ENCODE data around the gene UACA.
"Not testable (repeated sequence)": the region's sequence is repeated elsewhere in the genome, so short reads cannot be mapped to it uniquely, and the experiment has no call there.

The UACA gene

DNA sequence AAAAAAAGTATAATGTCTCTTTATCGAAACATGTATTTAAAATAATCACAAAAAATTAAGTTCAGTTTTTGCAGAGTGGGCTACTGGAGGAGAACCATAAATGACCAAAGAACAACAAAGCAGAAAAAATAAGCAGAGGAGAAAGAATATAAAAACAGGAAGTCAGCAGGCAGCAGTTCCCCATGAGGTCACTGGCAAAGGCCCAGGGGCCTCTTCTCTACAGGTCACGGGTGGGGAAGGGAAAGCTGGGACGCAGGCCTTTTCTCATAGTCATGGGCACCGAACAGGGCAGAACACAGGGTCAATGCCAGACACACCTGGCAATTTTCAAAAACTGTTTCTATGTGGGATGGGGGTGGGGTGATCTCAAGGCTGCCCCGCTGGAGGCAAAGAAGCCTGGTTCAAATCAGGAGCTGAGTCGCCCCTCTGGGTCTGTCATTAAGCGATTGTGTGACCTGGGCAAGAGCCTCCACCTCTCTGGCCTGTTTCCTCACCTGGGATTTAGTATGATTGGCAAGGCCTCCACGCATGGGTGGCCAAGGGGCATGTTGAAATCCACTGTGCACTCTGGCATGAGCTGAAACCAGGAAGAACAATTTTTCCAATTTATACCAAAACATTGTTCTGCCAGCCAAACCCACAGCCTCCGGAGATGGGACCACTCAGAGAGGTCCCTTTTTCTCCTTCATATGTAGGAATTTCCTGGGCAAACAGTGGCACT is 43.8 kb upstream of the UACA start:
- Histone ChIP-seq H2AFZ (ENCODE audit: low read depth, low read length) (no peak overlapping the region), H3K27ac (ENCODE audit: low read length) (no peak overlapping the region), H3K4me1 (ENCODE audit: low read length) (peaks cover 6% of the 10 kb centered on the region; the same call in 1 of the 2 replicates), H4K20me1 (ENCODE audit: insufficient read depth, low read length) (no peaks in the 10 kb centered on the region), H3K9ac (ENCODE audit: low read length) (no peak overlapping the region), H3K4me3 (ENCODE audit: low read length) (no peak overlapping the region), H3K79me2 (ENCODE audit: low read length) (no peaks in the 10 kb centered on the region), H3K36me3 (replicated peaks; ENCODE audit: low read depth, low read length) (no peaks in the 10 kb centered on the region), H3K27me3 (ENCODE audit: low read depth, low read length) (no peaks in the 10 kb centered on the region), H3K4me2 (ENCODE audit: low read length) (no peak overlapping the region), H3K9me3 (ENCODE audit: insufficient read depth, low read length) (no peaks in the 10 kb centered on the region)
- TF ChIP-seq, protein P1, sequence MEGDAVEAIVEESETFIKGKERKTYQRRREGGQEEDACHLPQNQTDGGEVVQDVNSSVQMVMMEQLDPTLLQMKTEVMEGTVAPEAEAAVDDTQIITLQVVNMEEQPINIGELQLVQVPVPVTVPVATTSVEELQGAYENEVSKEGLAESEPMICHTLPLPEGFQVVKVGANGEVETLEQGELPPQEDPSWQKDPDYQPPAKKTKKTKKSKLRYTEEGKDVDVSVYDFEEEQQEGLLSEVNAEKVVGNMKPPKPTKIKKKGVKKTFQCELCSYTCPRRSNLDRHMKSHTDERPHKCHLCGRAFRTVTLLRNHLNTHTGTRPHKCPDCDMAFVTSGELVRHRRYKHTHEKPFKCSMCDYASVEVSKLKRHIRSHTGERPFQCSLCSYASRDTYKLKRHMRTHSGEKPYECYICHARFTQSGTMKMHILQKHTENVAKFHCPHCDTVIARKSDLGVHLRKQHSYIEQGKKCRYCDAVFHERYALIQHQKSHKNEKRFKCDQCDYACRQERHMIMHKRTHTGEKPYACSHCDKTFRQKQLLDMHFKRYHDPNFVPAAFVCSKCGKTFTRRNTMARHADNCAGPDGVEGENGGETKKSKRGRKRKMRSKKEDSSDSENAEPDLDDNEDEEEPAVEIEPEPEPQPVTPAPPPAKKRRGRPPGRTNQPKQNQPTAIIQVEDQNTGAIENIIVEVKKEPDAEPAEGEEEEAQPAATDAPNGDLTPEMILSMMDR (IDR thresholded peaks at IDR 0.05; ENCODE audit: low read depth, low read length), result no peak
- TF ChIP-seq EZH2phosphoT487 (IDR thresholded peaks at IDR 0.05; ENCODE audit: low read depth), result no peak

DNA sequence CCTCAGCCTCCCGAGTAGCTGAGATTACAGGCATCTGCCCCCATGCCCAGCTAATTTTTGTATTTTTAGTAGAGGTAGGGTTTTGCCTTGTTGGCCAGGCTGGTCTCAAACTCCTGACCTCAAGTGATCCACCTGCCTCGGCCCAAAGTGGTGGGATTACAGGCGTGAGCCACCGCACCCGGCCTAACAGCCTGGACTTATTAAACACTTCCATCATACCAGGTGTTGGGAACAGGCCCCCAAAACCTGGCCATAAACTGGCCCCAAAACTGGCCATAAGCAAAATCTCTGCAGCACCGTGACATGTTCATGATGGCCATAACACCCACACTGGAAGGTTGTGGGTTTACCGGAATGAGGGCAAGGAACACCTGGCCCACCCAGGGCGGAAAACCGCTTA is 41.0 kb upstream of the UACA start:
- not testable (repeated sequence) for H3K79me2 ChIP-seq (ENCODE audit: low read length); H3K9ac ChIP-seq (ENCODE audit: low read length); H3K4me2 ChIP-seq (ENCODE audit: low read length); H3K9me3 ChIP-seq (ENCODE audit: insufficient read depth, low read length); H3K4me1 ChIP-seq (ENCODE audit: low read length); H3K36me3 ChIP-seq (replicated peaks; ENCODE audit: low read depth, low read length); H3K27me3 ChIP-seq (ENCODE audit: low read depth, low read length); H3K27ac ChIP-seq (ENCODE audit: low read length); H4K20me1 ChIP-seq (ENCODE audit: insufficient read depth, low read length); H3K4me3 ChIP-seq (ENCODE audit: low read length); H2AFZ ChIP-seq (ENCODE audit: low read depth, low read length)

DNA sequence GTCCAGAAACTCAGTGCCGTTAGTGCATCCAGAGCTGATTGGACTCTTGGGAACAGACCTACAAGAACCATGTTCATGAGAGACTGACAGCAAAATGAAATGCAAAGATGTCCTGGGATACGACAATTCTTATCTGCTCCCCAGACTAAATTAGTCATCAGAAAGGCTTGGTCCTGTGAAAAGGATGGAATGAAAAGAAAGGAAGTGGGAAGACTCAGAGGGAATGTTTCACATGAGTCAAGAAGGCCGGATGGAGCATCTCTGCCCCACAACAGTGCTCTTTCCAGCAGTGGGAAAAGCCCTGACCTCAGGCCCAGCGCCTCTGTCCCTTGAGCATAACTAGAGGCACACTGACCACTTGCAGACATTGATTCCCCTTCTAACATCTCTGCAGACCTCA is 39.3 kb upstream of the UACA start:
- Histone ChIP-seq H3K79me2 (ENCODE audit: low read length) (no peaks in the 10 kb centered on the region), H3K36me3 (replicated peaks; ENCODE audit: low read depth, low read length) (no peaks in the 10 kb centered on the region), H3K4me3 (ENCODE audit: low read length) (no peak overlapping the region), H2AFZ (ENCODE audit: low read depth, low read length) (no peak overlapping the region), H3K27me3 (ENCODE audit: low read depth, low read length) (0 out of 2 replicates have a peak, but pooled peaks cover 3% of the 10 kb centered on the region), H3K9me3 (ENCODE audit: insufficient read depth, low read length) (no peaks in the 10 kb centered on the region), H4K20me1 (ENCODE audit: insufficient read depth, low read length) (no peaks in the 10 kb centered on the region), H3K27ac (ENCODE audit: low read length) (no peak overlapping the region), H3K4me2 (ENCODE audit: low read length) (no peak overlapping the region), H3K4me1 (ENCODE audit: low read length) (peaks cover 6% of the 10 kb centered on the region; the same call in 1 of the 2 replicates), H3K9ac (ENCODE audit: low read length) (no peak overlapping the region)
- TF ChIP-seq, protein P1 (IDR thresholded peaks at IDR 0.05; ENCODE audit: low read depth, low read length), result no peak
- no peak for TF ChIP-seq EZH2phosphoT487 (IDR thresholded peaks at IDR 0.05; ENCODE audit: low read depth)

DNA sequence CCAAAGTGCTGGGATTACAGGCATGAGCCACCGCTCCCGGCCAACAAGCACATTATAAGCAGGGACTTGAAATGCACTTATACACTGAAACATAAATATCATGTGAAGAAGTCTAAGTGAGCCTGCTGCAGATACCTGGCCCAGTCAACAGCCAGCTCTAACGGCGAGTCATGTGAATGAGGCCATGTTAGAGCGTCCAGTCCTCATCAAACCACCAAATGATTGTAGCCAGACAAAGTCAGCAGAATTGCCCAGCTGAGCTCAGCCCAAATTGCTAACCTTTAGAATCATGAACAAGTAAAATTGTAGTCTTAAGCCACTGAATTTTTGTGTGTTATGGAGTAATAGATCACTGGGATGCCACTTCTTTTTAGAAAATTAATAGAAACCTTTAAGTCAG is 37.8 kb upstream of the UACA start:
- Histone ChIP-seq H3K4me1 (ENCODE audit: low read length) (no peaks in the 10 kb centered on the region), H3K4me3 (ENCODE audit: low read length) (no peak overlapping the region), H3K4me2 (ENCODE audit: low read length) (no peak overlapping the region), H3K9me3 (ENCODE audit: insufficient read depth, low read length) (no peaks in the 10 kb centered on the region), H3K27me3 (ENCODE audit: low read depth, low read length) (0 out of 2 replicates have a peak, but pooled peaks cover 3% of the 10 kb centered on the region), H3K27ac (ENCODE audit: low read length) (no peak overlapping the region), H3K36me3 (replicated peaks; ENCODE audit: low read depth, low read length) (no peaks in the 10 kb centered on the region), H3K79me2 (ENCODE audit: low read length) (no peaks in the 10 kb centered on the region), H3K9ac (ENCODE audit: low read length) (no peak overlapping the region), H4K20me1 (ENCODE audit: insufficient read depth, low read length) (no peaks in the 10 kb centered on the region), H2AFZ (ENCODE audit: low read depth, low read length) (no peak overlapping the region)
- TF ChIP-seq, protein P1 (IDR thresholded peaks at IDR 0.05; ENCODE audit: low read depth, low read length), result no peak
- no peak for TF ChIP-seq EZH2phosphoT487 (IDR thresholded peaks at IDR 0.05; ENCODE audit: low read depth)

Data from OCI-LY3 (cell line).